Adrenal gland (tissue), 12 donors: ENCODE results near the gene OPN4. TPM values are rescaled to one million over a fixed set of nuclear protein-coding genes. Genes with fewer than 3 reads are reported as not detected.
A peak's percentile ranks its signal among the peaks of the same experiment; 100 is the strongest.

Experiments
- DNase-seq, 7 donors: peaks; one replicate each; pipeline ENCODE4 v3.0.0-alpha.2; 2019 to 2020
- H3K27ac ChIP-seq, 5 donors: fragments of 200-600 bp; sonication (generic) in 4 of 5; 1 replicate in 3 of 5; 2 replicates in 2 of 5; pipeline versions ENCODE4 v1.5.1 to v1.8.0; 2016 to 2020; ENCODE audit warnings: mild to moderate bottlenecking in 1 of 5
- H3K27me3 ChIP-seq: fragments of 200-600 bp; 2 replicates; pipeline ENCODE4 v1.8.0; 2021
- H3K36me3 ChIP-seq, 2 donors: fragments of 200-600 bp; replicated peaks in 1 of 2; 1 replicate in 1 of 2; 2 replicates in 1 of 2; pipeline versions ENCODE4 v1.5.1 to v1.8.0; 2018 to 2022
- H3K4me1 ChIP-seq, 2 donors: fragments of 200-600 bp; replicated peaks in 1 of 2; 1 replicate in 1 of 2; 2 replicates in 1 of 2; pipeline versions ENCODE4 v1.5.1 to v1.8.0; 2018 to 2021
- H3K4me3 ChIP-seq, 4 donors: fragments of 200-600 bp; sonication (generic) in 3 of 4; one replicate each; pipeline ENCODE4 v1.5.1; 2016 to 2018
- H3K9me3 ChIP-seq, 3 donors: fragments of 200-600 bp; sonication (generic) in 1 of 3; replicated peaks in 1 of 3; 1 replicate in 2 of 3; 2 replicates in 1 of 3; pipeline versions ENCODE4 v1.5.1 to v1.8.0; 2016 to 2021
- POLR2A ChIP-seq, 2 donors: fragments of 450-650 bp; IDR thresholded peaks; one replicate each; pipeline ENCODE4 v1.6.1; 2017; ENCODE audit warnings: antibody characterized with exemption in 2 of 2, mild to moderate bottlenecking in 2 of 2, moderate library complexity in 1 of 2
- whole genome bisulfite sequencing, 4 donors: extraction: QIAGEN DNeasy Blood & Tissue Kit in 2 of 4; methylation state at CpG; one replicate each; pipeline versions ENCODE4 v1.1.5 to v1.1.7; 2013 to 2017; 5-methylcytosine and 5-hydroxymethylcytosine counted together
- intact Hi-C, 2 donors: fragments of 100-400 bp; cut with DNase I; formaldehyde crosslinking; loops; one replicate each; pipeline versions ENCODE4 v1.14.1 to v1.15.0; 2022 to 2023
- polyA plus RNA-seq, 3 donors: library from polyadenylated mRNA; stranded (reverse); fragments of 200-250 nt in 2 of 3; fragments of 350-450 nt in 1 of 3; fragmentation: Illumina TruSeq in 1 of 3; extraction: RNeasy Lipid Tissue Mini Kit (QIAGEN cat#74804) in 1 of 3; gene quantifications; one replicate each; pipeline ENCODE4 v1.2.3, GENCODE V29; 2013 to 2014
- total RNA-seq, 9 donors: library from RNA; depleted of rRNA in 4 of 9; stranded (reverse); fragments of >200 nt in 4 of 9; fragments of 120-200 nt in 1 of 9; fragmentation: NEBNext Ultra II Directional in 1 of 9; extraction: Animal tissue kit (Norgen Biotek cat#: 25700) in 1 of 9; gene quantifications; one replicate each; pipeline versions ENCODE4 v1.1.0 to v1.2.4, GENCODE V29; 2013 to 2023
- TF ChIP-seq, protein P1 (sequence below), 6 experiments: fragments of 450-650 bp in 4 of 6; fragments of 200-600 bp in 2 of 6; sonication (generic) in 1 of 6; IDR thresholded peaks; 1 replicate in 5 of 6; 2 replicates in 1 of 6; pipeline versions ENCODE4 v1.5.1 to v1.8.0; 2016 to 2021; ENCODE audit warnings: antibody characterized with exemption in 6 of 6, mild to moderate bottlenecking in 2 of 6, moderate library complexity in 1 of 6
- donor health status: healthy with polysubstance abuse.
- donor health status: Bipolar disorder and iron deficiency.
- donor health status: DM: yes; HTN: yes; CAD: no.
- donor health status: DM: no; HTN: no; CAD: no.
- donor health status: DM: no; HTN: no; CAD: no.
- donor health status: DM: yes; HTN: yes; CAD: no.

OPN4 gene
- total and polyA plus RNA-seq, 12 donors: 0.28 to 1.2 (median 0.30) TPM; not detected in 7

DNA sequence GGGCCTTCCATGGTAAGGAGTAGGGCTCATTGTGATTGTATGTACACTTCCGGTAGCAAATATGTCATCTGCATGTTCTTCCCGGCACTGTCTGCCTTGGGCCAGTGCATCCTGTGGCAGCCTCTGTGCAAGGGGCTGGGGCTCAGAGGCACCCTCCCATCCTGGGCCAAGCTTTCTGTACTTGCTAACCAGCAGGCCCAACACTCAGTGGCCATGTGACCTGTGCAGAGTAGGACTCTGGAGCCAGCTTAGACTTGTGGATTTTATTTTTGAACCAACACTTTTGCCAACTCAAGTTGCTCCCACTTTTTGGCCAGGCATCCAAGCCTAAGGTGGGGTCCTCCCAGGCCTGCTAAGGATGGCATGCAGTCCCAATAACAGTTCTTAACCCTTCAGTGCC, 38.9 kb downstream of the OPN4 start:
- WGBS, 4 donors: 78 to 100% (median 80%) methylated on average over 1 to 2 of the region's 2 CpGs
- no peak overlapping the region for H3K4me3 ChIP-seq
- H3K9me3 ChIP-seq: no peaks in the 10 kb centered on the region
- DNase-seq: no peak
- H3K36me3 ChIP-seq: no peaks in the 10 kb centered on the region
- intact Hi-C loops: loop anchor here in 1 of 2 donors (5.0 kb wide), 1 partner anchor 204 kb away; no protein-coding TSS in a partner anchor
- H3K27ac ChIP-seq: no peak overlapping the region
- H3K4me1 ChIP-seq: no peaks in the 10 kb centered on the region
- no peak for TF ChIP-seq POLR2A (IDR thresholded peaks at IDR 0.05)
- TF ChIP-seq, protein P1, sequence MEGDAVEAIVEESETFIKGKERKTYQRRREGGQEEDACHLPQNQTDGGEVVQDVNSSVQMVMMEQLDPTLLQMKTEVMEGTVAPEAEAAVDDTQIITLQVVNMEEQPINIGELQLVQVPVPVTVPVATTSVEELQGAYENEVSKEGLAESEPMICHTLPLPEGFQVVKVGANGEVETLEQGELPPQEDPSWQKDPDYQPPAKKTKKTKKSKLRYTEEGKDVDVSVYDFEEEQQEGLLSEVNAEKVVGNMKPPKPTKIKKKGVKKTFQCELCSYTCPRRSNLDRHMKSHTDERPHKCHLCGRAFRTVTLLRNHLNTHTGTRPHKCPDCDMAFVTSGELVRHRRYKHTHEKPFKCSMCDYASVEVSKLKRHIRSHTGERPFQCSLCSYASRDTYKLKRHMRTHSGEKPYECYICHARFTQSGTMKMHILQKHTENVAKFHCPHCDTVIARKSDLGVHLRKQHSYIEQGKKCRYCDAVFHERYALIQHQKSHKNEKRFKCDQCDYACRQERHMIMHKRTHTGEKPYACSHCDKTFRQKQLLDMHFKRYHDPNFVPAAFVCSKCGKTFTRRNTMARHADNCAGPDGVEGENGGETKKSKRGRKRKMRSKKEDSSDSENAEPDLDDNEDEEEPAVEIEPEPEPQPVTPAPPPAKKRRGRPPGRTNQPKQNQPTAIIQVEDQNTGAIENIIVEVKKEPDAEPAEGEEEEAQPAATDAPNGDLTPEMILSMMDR (IDR thresholded peaks at IDR 0.05): no peak
- no peaks in the 10 kb centered on the region for H3K27me3 ChIP-seq

DNA sequence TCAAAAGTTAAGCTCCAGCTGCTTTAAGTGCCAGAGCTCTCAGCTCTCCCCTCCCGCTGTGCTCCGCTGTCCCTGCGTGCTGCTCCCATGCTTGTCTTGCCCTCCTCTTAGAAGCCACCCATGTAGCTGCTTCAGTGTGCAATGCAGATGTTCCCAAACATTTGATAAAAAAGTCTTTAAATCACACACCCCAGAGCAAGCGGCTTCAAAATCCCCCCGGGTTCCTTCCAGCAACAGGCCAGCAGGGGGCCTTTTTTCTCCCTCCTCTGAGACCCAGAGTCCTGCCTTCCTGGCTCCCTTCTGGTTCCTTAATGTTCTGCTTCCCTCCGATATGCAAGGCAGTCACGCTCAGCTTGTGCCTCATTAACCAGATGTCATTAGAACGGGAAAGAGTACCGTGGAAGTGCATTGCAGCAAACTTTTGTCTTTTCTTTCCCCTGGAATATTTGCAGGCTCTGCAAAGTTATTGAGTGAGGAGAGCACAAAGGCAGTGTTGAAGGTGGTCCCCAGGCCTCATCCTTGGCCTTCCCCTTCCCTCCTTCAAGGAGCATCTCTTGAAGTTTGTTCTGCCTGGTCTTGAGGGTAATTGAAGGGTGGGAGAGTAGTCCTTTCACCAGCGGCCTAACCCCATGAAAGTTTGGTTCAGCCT, 39.5 kb downstream of the OPN4 start:
- Histone ChIP-seq H3K9me3 (no peaks in the 10 kb centered on the region), H3K36me3 (no peaks in the 10 kb centered on the region), H3K27me3 (no peaks in the 10 kb centered on the region), H3K4me3 (no peak overlapping the region), H3K27ac (no peak overlapping the region), H3K4me1 (no peaks in the 10 kb centered on the region)
- intact Hi-C loops: loop anchor here in 1 of 2 donors (5.0 kb wide), 1 partner anchor 203 kb away; no protein-coding TSS in a partner anchor
- DNase-seq: peak in 5 of 7 donors; percentile 40 to 66 (median 56)
- TF ChIP-seq, protein P1 (IDR thresholded peaks at IDR 0.05): peak; percentile 44 to 61 (median 57)
- no peak for TF ChIP-seq POLR2A (IDR thresholded peaks at IDR 0.05)
- WGBS, 4 donors: 37 to 51% (median 48%) methylated on average over 10 of the region's 10 CpGs

DNA sequence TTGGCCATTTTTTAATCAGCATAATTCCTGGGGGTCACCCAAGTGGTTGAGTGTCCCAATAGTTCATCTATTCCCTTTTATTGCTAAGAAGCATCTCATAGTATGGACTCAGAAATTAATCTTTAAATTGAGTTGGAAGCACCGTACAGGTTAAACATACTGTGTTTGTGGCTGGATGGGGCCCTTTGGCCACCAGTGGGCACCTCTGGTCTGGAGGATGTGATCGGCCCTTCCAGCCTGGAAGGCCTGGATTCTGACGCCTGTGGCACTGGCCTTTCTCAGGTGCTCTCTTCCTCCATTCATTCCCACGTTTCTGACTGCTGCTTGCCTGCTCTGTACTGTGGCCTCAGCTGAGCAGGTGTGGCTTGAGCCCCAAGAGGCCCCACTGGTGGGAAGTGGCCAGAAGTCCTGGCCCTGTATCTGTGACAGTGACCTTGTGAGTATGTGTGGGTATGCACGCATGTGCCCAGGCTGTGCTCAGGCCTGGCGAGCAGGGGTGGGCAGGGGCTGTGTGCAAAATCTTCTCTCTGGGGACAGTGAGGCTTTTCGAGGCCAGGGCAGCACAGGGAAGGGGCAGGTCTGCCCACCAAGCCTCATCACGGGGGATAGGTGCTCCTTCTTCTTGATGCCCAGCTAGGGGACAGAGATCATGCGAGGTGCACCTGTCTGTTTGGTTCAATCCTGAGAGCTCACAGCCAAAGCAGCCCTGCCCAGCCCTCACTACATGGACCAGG, 44.0 kb downstream of the OPN4 start:
- Histone ChIP-seq H3K4me3 (no peak overlapping the region), H3K36me3 (no peaks in the 10 kb centered on the region), H3K9me3 (no peaks in the 10 kb centered on the region), H3K27ac (no peak overlapping the region), H3K27me3 (no peaks in the 10 kb centered on the region), H3K4me1 (no peaks in the 10 kb centered on the region)
- WGBS, 4 donors: 80 to 83% (median 81%) methylated on average over 7 to 9 of the region's 9 CpGs
- TF ChIP-seq, protein P1 (IDR thresholded peaks at IDR 0.05): no peak
- TF ChIP-seq POLR2A (IDR thresholded peaks at IDR 0.05): no peak
- no peak for DNase-seq
- intact Hi-C loops: no loop called here

DNA sequence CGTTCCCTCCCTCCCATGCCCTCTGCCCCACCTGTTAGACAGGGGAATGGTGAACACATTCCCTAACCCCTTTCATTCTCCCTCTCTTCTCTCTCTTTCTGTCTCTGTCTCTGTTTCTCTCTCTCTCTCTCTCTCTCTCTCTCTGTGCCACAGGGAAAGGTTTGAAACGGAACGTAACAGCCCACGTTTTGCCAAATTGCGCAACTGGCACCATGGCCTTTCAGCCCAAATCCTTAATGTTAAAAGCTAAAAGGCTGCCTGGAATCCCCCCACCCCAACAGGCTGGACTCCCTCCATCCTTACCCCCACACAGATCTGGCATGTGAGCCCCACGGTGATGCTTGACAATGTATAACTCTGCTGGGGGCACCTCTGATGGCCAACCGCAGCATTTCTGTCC, 44.8 kb downstream of the OPN4 start:
- Histone ChIP-seq H3K4me1 (no peaks in the 10 kb centered on the region), H3K9me3 (no peaks in the 10 kb centered on the region), H3K27me3 (no peaks in the 10 kb centered on the region), H3K4me3 (no peak overlapping the region), H3K36me3 (no peaks in the 10 kb centered on the region), H3K27ac (no peak overlapping the region)
- TF ChIP-seq, protein P1 (IDR thresholded peaks at IDR 0.05): no peak
- TF ChIP-seq POLR2A (IDR thresholded peaks at IDR 0.05): no peak
- 80 to 88% (median 85%) methylated on average over 6 to 7 of the region's 7 CpGs for WGBS, 4 donors
- intact Hi-C loops: no loop called here
- no peak for DNase-seq
